Stimulated activated naive CD8-positive, alpha-beta T cell treated with anti-CD3 and anti-CD28 coated beads, Interleukin-15, amount 100 ng/mL, for 72 hours (primary cell): ENCODE measurements around the gene SMAD2.
"Not testable (repeated sequence)": the region's sequence is repeated elsewhere in the genome, so short reads cannot be mapped to it uniquely, and the experiment has no call there.

Source experiments
- ATAC-seq: fragments of 150-1000 bp; cut with Tn5 transposase; 2 replicates; pipeline ENCODE4 v1.10.0; 2021; ENCODE audit warnings: mild to moderate bottlenecking, moderate library complexity
- DNase-seq, 2 donors: peaks; one replicate each; pipeline ENCODE4 v3.0.0; 2021 to 2022
- H3K27ac Mint-ChIP-seq, 2 donors: one replicate each; pipeline ENCODE4 v1.8.0; 2022; ENCODE audit warnings: mild to moderate bottlenecking in 2 of 2, mixed read lengths in 2 of 2, moderate library complexity in 2 of 2
- H3K27me3 Mint-ChIP-seq: one replicate; pipeline ENCODE4 v1.8.0; 2022; ENCODE audit warnings: mixed read lengths
- H3K4me1 Mint-ChIP-seq: one replicate; pipeline ENCODE4 v1.8.0; 2022; ENCODE audit warnings: mild to moderate bottlenecking, mixed read lengths
- H3K4me3 Mint-ChIP-seq, 2 donors: one replicate each; pipeline ENCODE4 v1.8.0; 2022; ENCODE audit warnings: mild to moderate bottlenecking in 2 of 2, mixed read lengths in 2 of 2, moderate library complexity in 1 of 2
- H3K9me3 Mint-ChIP-seq, 2 donors: one replicate each; pipeline ENCODE4 v1.8.0; 2022; ENCODE audit warnings: mixed read lengths in 2 of 2

Gene SMAD2

GRCh38 chr18:47780011-47780725 lies 150.3 kb downstream of the SMAD2 start:
- ATAC-seq: no peak
- Mint-ChIP-seq H3K27me3 (peaks cover 10% of the 10 kb centered on the region), H3K9me3 (peaks cover 8 to 22% of the 10 kb centered on the region in 2 donors), H3K4me3 (no peak overlapping the region), H3K27ac (peak overlapping the region in 1 of 2 donors; percentile 66), H3K4me1 (peaks cover 9% of the 10 kb centered on the region)
- DNase-seq: no peak

GRCh38 chr18:47779381-47779780 lies 151.1 kb downstream of the SMAD2 start:
- peak overlapping the region in 1 of 2 donors; percentile 42 for H3K27ac Mint-ChIP-seq
- H3K4me3 Mint-ChIP-seq: no peak overlapping the region
- peaks cover 13% of the 10 kb centered on the region for H3K27me3 Mint-ChIP-seq
- peaks cover 9% of the 10 kb centered on the region for H3K4me1 Mint-ChIP-seq
- DNase-seq (no peak), ATAC-seq (no peak)
- peaks cover 6 to 14% of the 10 kb centered on the region in 2 donors for H3K9me3 Mint-ChIP-seq

- DNase-seq (no peak), ATAC-seq (peak; percentile 82)
- Mint-ChIP-seq H3K4me1 (peaks cover 13% of the 10 kb centered on the region), H3K9me3 (peaks cover 0 to 4% of the 10 kb centered on the region in 2 donors), H3K27me3 (peaks cover 13% of the 10 kb centered on the region), H3K27ac (no peak overlapping the region), H3K4me3 (no peak overlapping the region)
Observed at GRCh38 chr18:47777626-47778025, 152.8 kb downstream of the SMAD2 start.

GRCh38 chr18:47775961-47776360 lies 154.5 kb downstream of the SMAD2 start:
- Mint-ChIP-seq H3K4me3 (no peak overlapping the region), H3K4me1 (peaks cover 16% of the 10 kb centered on the region), H3K27me3 (peaks cover 7% of the 10 kb centered on the region), H3K9me3 (no peaks in the 10 kb centered on the region), H3K27ac (no peak overlapping the region)
- no peak for DNase-seq
- no peak for ATAC-seq

GRCh38 chr18:47773931-47774330 lies 156.5 kb downstream of the SMAD2 start:
- no peak for ATAC-seq
- Mint-ChIP-seq H3K9me3 (no peaks in the 10 kb centered on the region), H3K27me3 (peaks cover 7% of the 10 kb centered on the region), H3K4me1 (peaks cover 16% of the 10 kb centered on the region), H3K27ac (no peak overlapping the region), H3K4me3 (no peak overlapping the region)
- DNase-seq: no peak

- peaks cover 7% of the 10 kb centered on the region for H3K27me3 Mint-ChIP-seq
- ATAC-seq (peak; percentile 66), DNase-seq (peak; percentile 62 to 63)
- H3K9me3 Mint-ChIP-seq: no peaks in the 10 kb centered on the region
- no peak overlapping the region for H3K4me3 Mint-ChIP-seq
- H3K4me1 Mint-ChIP-seq: peaks cover 13% of the 10 kb centered on the region
- H3K27ac Mint-ChIP-seq: peak overlapping the region; percentile 55 to 85
Observed at GRCh38 chr18:47772374-47773248, 157.8 kb downstream of the SMAD2 start.

GRCh38 chr18:47771922-47772321 lies 158.5 kb downstream of the SMAD2 start:
- peaks cover 7% of the 10 kb centered on the region for H3K27me3 Mint-ChIP-seq
- no peak overlapping the region for H3K4me3 Mint-ChIP-seq
- H3K27ac Mint-ChIP-seq: peak overlapping the region in 1 of 2 donors; percentile 56
- ATAC-seq: no peak
- DNase-seq: no peak
- H3K9me3 Mint-ChIP-seq: no peaks in the 10 kb centered on the region
- peaks cover 7% of the 10 kb centered on the region for H3K4me1 Mint-ChIP-seq

GRCh38 chr18:47767699-47768098 lies 162.8 kb downstream of the SMAD2 start:
- Mint-ChIP-seq H3K4me1 (peaks cover 3% of the 10 kb centered on the region), H3K4me3 (no peak overlapping the region), H3K27ac (no peak overlapping the region), H3K9me3 (no peaks in the 10 kb centered on the region), H3K27me3 (peaks cover 10% of the 10 kb centered on the region)
- DNase-seq (no peak), ATAC-seq (no peak)

- H3K9me3 Mint-ChIP-seq, ATAC-seq, DNase-seq, H3K4me1 Mint-ChIP-seq, H3K4me3 Mint-ChIP-seq: not testable (repeated sequence)
- peaks cover 10% of the 10 kb centered on the region for H3K27me3 Mint-ChIP-seq
- peak overlapping the region in 1 of 2 donors; percentile 71 for H3K27ac Mint-ChIP-seq
Observed at GRCh38 chr18:47767198-47767597, 163.3 kb downstream of the SMAD2 start.
